Measurements from ENCODE around the gene TTC12. TPM values are rescaled to one million over a fixed set of nuclear protein-coding genes. Genes with fewer than 3 reads are reported as not detected.

TTC12 gene
- total RNA-seq, 1 donor from 2014 or later = 13.2 TPM

DNA sequence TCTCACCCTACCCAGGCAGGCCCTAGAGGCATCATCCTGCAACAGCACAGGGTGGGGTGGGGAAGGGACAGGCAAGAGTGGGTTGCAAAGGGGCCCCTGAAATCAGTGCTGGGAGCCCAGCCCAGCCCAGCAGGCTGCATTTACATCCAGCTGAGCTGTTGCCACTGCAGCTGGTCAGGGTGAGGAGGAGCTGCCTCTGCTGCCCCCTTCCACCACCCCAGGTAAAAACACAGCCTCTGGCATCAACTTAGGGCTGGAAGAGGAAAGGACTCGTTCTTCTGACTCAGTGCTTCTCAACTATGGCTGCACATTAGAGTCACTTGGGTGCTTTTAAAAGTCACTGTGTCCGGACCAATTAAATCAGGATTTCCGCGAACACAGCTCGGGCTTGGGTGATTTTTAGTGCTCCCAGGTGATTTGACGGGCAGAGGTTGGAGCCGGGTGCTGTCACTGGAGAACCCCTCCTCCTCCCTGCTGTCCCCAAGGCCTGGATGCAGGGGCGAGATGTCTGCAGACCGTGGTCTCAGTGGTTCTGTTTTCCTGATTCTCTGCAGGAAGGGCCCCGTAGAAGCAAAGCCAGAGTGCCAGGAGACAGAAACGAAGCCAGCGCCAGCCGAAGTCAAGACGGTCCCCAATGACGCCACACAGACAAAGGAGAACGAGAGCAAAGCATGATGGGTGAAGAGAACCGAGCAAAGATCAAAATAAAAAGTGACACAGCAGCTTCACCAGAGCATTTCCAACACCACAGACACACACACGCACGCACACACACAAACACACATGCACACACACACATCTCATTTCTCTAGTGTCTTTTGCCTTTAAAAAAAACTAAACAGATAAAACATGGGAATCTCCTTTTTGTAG is 39.4 kb upstream of the TTC12 start:
- no peaks in the 10 kb centered on the region for H3K27me3 Mint-ChIP-seq (ENCODE audit: unreplicated experiment)
- TF ChIP-seq, protein P1, sequence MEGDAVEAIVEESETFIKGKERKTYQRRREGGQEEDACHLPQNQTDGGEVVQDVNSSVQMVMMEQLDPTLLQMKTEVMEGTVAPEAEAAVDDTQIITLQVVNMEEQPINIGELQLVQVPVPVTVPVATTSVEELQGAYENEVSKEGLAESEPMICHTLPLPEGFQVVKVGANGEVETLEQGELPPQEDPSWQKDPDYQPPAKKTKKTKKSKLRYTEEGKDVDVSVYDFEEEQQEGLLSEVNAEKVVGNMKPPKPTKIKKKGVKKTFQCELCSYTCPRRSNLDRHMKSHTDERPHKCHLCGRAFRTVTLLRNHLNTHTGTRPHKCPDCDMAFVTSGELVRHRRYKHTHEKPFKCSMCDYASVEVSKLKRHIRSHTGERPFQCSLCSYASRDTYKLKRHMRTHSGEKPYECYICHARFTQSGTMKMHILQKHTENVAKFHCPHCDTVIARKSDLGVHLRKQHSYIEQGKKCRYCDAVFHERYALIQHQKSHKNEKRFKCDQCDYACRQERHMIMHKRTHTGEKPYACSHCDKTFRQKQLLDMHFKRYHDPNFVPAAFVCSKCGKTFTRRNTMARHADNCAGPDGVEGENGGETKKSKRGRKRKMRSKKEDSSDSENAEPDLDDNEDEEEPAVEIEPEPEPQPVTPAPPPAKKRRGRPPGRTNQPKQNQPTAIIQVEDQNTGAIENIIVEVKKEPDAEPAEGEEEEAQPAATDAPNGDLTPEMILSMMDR (IDR thresholded peaks at IDR 0.05) = no peak
- no peaks in the 10 kb centered on the region for H3K4me1 Mint-ChIP-seq (ENCODE audit: unreplicated experiment)

DNA sequence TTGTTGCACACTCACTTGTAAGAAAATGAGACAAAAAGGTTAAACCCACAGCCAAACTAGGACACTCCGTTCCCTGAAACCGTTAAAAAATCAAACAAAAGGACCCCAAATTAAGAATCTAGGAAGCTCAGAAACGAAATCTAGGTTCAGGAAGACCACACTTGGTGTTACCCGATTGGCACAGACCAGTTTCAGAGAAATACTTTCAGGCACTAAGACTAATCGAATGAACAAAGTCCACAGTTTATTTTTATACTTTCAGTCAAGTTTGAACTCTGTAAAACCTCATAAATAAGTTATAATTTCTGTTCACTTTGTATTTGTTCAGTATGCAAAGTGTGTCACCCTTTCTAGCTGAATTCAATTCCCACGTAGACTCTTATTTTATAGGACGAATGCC is 38.8 kb upstream of the TTC12 start:
- Mint-ChIP-seq H3K4me1 (ENCODE audit: unreplicated experiment) (no peaks in the 10 kb centered on the region), H3K9me3 (ENCODE audit: unreplicated experiment) (no peaks in the 10 kb centered on the region), H3K4me3 (ENCODE audit: unreplicated experiment) (no peak overlapping the region), H3K36me3 (ENCODE audit: unreplicated experiment) (no peaks in the 10 kb centered on the region), H3K27ac (ENCODE audit: unreplicated experiment) (no peak overlapping the region), H3K27me3 (ENCODE audit: unreplicated experiment) (no peaks in the 10 kb centered on the region)
- TF ChIP-seq, protein P1 (IDR thresholded peaks at IDR 0.05) = no peak
- no peak for DNase-seq (ENCODE audit: extremely low spot score, unreplicated experiment)

More for the DNA sequence above, 39.4 kb upstream of the TTC12 start:
- Mint-ChIP-seq H3K9me3 (ENCODE audit: unreplicated experiment) (no peaks in the 10 kb centered on the region), H3K4me3 (ENCODE audit: unreplicated experiment) (no peak overlapping the region), H3K27ac (ENCODE audit: unreplicated experiment) (no peak overlapping the region), H3K36me3 (ENCODE audit: unreplicated experiment) (no peaks in the 10 kb centered on the region)
- no peak for DNase-seq (ENCODE audit: extremely low spot score, unreplicated experiment)

DNA sequence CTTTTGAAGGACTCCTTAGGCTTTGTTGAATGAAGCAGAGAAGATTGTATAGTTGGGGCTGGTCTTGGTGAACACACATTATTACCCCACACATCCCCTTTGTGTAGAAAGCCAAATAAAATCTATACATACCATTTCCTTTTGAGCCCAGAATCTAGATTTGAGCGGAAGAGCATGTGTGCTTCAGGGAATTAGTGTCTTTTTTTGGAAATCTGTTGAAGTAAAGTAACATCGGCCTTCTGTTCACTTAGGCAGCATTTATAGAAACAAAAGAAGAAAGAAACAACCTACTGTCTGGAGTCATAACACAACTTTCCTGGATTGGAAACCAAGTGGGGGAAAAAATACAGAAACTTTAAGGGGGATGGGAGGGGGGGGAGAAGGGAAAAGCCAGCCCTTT is 37.9 kb upstream of the TTC12 start:
- Mint-ChIP-seq H3K4me3 (ENCODE audit: unreplicated experiment) (no peak overlapping the region), H3K27ac (ENCODE audit: unreplicated experiment) (no peak overlapping the region), H3K27me3 (ENCODE audit: unreplicated experiment) (no peaks in the 10 kb centered on the region), H3K36me3 (ENCODE audit: unreplicated experiment) (no peaks in the 10 kb centered on the region), H3K9me3 (ENCODE audit: unreplicated experiment) (no peaks in the 10 kb centered on the region), H3K4me1 (ENCODE audit: unreplicated experiment) (no peaks in the 10 kb centered on the region)
- TF ChIP-seq, protein P1 (IDR thresholded peaks at IDR 0.05) = no peak
- DNase-seq (ENCODE audit: extremely low spot score, unreplicated experiment) = no peak

DNA sequence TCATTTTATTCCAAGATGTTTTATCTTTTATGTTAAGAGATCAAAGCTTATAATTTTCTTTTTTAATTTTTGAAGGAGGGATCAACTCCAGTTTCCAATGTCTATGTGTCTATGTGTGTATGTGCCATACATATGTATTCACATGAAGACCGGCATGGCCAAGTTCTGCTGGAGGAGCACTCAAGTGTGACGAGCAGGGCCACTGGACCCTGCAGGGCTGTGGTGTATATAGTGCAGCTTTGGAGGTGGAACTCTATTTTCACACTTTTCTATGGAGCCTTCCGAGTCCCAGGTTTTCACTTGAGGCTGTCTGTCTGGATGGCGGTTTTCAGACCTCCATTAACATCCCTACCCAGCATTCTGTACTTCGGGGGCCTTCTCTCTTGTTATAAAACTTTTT is 36.5 kb upstream of the TTC12 start:
- no peaks in the 10 kb centered on the region for H3K27me3 Mint-ChIP-seq (ENCODE audit: unreplicated experiment)
- no peak for DNase-seq (ENCODE audit: extremely low spot score, unreplicated experiment)
- H3K4me1 Mint-ChIP-seq (ENCODE audit: unreplicated experiment) = no peaks in the 10 kb centered on the region
- no peak overlapping the region for H3K27ac Mint-ChIP-seq (ENCODE audit: unreplicated experiment)
- H3K9me3 Mint-ChIP-seq (ENCODE audit: unreplicated experiment) = no peaks in the 10 kb centered on the region
- H3K36me3 Mint-ChIP-seq (ENCODE audit: unreplicated experiment) = no peaks in the 10 kb centered on the region
- TF ChIP-seq, protein P1 (IDR thresholded peaks at IDR 0.05) = no peak
- H3K4me3 Mint-ChIP-seq (ENCODE audit: unreplicated experiment) = no peak overlapping the region

DNA sequence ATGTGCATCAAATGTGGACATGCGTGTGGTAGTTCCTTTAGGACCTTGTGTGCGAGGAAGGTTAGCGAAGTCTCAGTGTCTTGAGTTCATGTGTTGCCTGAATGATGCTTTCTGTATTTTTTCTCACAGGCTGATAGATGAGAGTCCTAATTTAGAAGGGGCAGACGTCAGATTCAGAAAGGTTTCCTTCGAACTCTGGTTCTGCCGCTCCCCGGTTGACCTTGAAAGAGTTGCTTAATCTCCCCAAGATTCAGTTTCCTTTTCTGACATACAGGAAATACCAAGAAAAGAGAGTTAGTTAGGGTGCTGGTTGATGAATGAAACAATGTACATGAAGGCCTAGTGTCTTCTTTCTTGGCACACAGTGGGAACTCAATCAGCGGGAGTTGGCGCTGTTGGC is 35.9 kb upstream of the TTC12 start:
- no peak for DNase-seq (ENCODE audit: extremely low spot score, unreplicated experiment)
- Mint-ChIP-seq H3K4me1 (ENCODE audit: unreplicated experiment) (no peaks in the 10 kb centered on the region), H3K27ac (ENCODE audit: unreplicated experiment) (no peak overlapping the region), H3K36me3 (ENCODE audit: unreplicated experiment) (no peaks in the 10 kb centered on the region), H3K4me3 (ENCODE audit: unreplicated experiment) (no peak overlapping the region), H3K9me3 (ENCODE audit: unreplicated experiment) (no peaks in the 10 kb centered on the region), H3K27me3 (ENCODE audit: unreplicated experiment) (no peaks in the 10 kb centered on the region)
- TF ChIP-seq, protein P1 (IDR thresholded peaks at IDR 0.05) = no peak
